Right renal cortex interstitium (tissue), 3 donors: ENCODE results near the gene SMARCA4. TPM values are rescaled to one million over a fixed set of nuclear protein-coding genes. Genes with fewer than 3 reads are reported as not detected.

Experiments used
- DNase-seq, 3 donors: peaks; one replicate each; pipeline ENCODE4 v3.0.0-alpha.2; 2013; ENCODE audit warnings: low read depth in 3 of 3, low spot score in 2 of 3
- polyA plus RNA-seq, 3 donors: library from polyadenylated mRNA; unstranded; fragments of 120-200 nt; gene quantifications; one replicate each; pipeline ENCODE4 v1.2.1, GENCODE V29; 2013; ENCODE audit not compliant: insufficient read length in 3 of 3

The SMARCA4 gene
- polyA plus RNA-seq, 3 donors: 141 to 145 (median 143) TPM

GRCh38 chr19:11007385-11007784, 46.6 kb downstream of the SMARCA4 start:
- no peak for DNase-seq

GRCh38 chr19:11007962-11008532, 47.2 kb downstream of the SMARCA4 start:
- DNase-seq: no peak

GRCh38 chr19:11010041-11010440, 49.2 kb downstream of the SMARCA4 start:
- no peak for DNase-seq

GRCh38 chr19:11012507-11012906, 51.7 kb downstream of the SMARCA4 start:
- no peak for DNase-seq

GRCh38 chr19:11013771-11014170, 52.9 kb downstream of the SMARCA4 start:
- DNase-seq: no peak

- DNase-seq: no peak
Observed at GRCh38 chr19:11014403-11014911, 53.6 kb downstream of the SMARCA4 start.

- DNase-seq: no peak
Observed at GRCh38 chr19:11016631-11017030, 55.8 kb downstream of the SMARCA4 start.

DNA sequence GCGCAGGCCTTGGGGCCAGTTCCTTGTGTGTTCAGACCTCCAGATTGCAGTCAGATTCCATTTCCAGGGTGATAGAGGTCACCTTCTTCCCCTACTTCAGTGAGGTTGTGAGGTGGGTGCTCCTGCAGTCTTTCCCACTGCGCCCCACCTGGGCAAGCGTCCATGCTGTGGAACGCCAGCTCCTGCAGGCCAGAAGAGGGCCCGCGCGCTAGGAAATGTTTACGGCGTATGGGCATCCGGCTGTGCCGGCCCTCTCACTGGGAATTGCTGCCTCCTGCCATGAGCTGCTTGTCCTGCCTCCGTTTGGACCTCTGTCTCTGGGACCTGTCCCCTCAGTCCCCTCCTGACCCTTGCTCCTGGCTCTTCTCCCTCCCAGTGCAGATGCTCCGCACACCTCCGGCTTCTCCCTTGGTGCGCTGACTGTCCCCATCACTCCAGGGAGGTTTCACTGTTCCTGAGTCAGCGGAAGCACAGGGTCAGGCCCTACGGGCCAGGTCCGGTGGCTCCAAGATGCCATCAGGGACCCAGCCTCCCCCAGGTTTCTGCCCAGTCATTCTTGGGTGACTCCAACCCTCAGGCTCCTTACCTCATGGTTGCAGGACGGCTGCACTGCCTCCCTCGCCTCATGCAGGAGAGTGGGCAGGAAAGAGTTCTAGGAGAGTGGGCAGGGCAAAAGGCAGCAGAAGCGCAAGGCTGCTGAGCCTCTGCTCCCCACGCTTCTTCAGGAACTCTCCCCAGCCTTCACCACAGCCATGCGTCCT, 56.6 kb downstream of the SMARCA4 start:
- no peak for DNase-seq

DNA sequence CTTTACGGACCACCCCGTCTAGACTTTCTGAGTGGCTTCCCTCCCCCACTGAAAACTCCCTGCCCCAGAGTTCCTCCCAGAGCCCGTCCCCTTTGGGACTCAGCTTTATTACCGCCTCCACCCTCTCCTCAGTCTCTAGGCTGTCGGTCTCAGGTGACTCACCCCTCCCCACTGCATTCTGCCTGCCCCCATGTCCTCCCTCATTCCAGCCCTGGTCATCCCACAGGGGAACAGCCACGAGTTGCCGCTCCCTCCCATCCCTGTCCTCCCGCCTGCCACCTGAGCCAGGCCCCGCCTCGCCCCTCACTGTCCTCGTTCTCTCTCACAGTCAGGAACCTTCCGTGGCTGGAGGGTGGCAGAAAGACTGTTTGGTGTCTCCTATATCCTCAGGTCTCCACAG, 57.3 kb downstream of the SMARCA4 start:
- DNase-seq: peak in 2 of 3 donors; percentile 13 to 38

- DNase-seq: no peak
Observed at GRCh38 chr19:11018763-11019162, 57.9 kb downstream of the SMARCA4 start.

- DNase-seq: no peak
Observed at GRCh38 chr19:11019262-11019661, 58.4 kb downstream of the SMARCA4 start.

GRCh38 chr19:11019824-11020223, 59.0 kb downstream of the SMARCA4 start:
- no peak for DNase-seq

DNA sequence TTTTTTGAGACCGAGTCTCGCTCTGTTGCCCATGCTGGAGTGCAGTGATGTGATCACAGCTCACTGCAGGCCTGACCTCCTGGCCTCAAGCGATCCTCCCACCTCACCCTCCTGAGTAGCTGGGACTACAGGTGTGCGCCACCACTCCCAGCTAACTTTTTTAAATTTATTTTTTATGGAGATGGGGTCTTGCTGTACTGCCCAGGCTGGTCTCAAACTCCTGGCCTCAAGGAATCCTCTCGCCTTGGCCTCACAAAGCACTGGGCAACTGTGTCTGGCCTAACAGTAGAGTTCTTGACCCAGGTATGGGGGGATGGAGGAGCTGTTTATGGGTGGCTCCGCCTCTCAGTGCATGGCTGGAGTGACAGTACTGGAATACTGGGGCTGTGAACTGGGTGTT, 59.6 kb downstream of the SMARCA4 start:
- no peak for DNase-seq

- DNase-seq: no peak
Observed at GRCh38 chr19:11020982-11021759, 60.3 kb downstream of the SMARCA4 start.

DNA sequence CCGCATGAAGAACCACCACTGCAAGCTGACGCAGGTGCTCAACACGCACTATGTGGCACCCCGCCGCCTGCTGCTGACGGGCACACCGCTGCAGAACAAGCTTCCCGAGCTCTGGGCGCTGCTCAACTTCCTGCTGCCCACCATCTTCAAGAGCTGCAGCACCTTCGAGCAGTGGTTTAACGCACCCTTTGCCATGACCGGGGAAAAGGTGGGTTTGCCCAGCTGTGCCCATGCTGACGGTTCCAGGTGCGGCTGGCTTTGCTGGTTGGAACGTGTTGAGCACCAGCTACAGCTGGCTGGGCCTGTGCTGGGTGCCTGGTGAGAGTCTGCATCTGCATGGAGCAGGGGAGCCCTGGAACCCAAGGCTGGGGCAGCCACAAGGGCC, 60.9 kb downstream of the SMARCA4 start:
- no peak for DNase-seq

DNA sequence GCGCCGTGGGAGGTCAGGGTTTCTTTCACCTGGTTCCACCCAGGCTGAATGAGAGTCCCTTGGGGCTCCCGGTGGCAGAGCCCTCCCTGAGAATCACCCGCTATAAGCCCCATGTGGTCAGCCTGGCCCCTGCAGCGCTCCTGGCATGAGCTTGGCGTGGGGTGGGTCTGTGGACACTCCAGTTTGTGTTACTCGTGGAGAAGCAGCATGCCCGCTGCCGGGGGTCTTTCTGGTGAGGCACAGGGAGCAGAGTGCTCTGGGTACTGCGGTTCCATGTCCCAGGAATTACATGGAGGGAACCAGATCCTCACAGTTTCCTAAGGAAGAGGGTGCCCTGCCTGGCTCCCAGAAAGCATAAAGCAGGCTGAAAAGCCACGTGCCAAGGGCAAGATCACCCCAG, 62.2 kb downstream of the SMARCA4 start:
- DNase-seq: no peak

DNA sequence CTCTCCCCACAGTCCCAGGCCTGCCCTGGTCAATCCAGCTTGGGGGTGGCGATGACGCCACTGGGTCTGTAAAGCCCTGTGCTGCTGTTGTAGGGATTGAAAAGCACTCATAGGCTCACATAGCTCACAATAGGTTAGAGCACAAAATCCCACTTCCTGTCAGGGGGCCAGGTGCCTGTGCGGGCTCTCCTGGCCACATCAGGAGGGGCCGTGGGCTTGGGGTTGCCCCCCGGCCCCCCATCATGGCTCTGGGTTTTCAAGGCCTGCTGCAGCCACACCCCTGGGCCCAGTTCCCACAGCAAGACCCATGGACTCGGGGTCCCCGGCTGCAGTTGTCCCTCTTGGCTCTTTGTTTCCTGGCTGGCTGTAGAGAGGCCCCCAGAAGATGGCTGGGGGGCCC, 62.9 kb downstream of the SMARCA4 start:
- no peak for DNase-seq

DNA sequence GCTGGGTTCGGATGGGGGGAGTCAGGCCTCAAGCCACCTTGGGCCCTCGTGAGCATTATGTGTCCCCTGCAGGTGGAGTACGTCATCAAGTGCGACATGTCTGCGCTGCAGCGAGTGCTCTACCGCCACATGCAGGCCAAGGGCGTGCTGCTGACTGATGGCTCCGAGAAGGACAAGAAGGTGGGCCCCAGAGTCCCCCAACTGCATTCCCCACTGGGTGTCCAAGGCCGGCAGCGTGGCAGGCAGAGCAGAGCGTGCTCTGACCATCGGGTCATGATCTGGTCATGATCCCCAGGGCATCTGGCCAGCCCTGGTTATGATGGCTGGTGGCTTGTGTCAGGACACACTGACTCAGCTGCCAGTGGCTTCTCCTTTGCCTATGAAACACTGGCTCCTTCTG, 63.4 kb downstream of the SMARCA4 start:
- no peak for DNase-seq

- DNase-seq: no peak
Observed at GRCh38 chr19:11025006-11025405, 64.2 kb downstream of the SMARCA4 start.

DNA sequence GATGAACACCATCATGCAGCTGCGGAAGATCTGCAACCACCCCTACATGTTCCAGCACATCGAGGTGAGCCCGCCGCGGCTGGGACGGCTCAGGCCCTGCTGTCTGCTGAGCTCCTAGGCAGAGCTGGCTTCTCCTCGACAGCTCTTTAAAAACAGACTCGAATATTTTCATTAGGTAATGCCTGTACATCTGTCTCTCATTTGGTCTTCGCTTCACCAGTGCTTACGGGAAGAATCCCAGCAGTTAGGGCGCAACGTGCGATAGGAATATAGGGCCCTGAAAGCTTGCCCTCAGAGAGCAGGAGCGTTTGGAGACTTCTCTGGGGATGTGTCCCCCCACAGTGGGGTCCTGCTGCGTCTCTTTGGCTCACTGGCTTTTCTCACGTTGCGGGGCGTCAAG, 64.6 kb downstream of the SMARCA4 start:
- DNase-seq: no peak

- DNase-seq: no peak
Observed at GRCh38 chr19:11025997-11026396, 65.2 kb downstream of the SMARCA4 start.

DNA sequence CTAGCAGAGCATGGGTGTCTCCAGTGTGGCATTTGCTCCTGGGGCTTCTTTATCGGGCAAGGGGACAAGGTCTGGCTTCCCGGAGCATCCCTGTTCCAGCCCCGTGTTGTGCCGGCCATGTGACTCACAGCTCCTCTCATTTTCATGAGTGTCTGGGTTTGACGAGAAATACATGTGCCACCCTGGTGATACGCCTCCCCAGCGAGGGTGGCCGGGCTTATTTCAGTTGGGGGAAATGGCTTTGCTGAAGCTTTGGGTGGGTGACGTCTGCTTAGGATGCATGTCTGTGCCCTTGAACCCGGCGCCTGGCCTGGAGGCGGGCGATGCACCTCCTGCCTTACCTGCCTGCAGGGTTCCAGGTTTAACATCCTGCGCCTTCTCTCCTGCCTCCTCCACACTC, 66.6 kb downstream of the SMARCA4 start:
- DNase-seq: no peak
